HepG2 (cell line): ENCODE results near the gene LRP5. TPM values are rescaled to one million over a fixed set of nuclear protein-coding genes. Genes with fewer than 3 reads are reported as not detected.
A peak's percentile ranks its signal among the peaks of the same experiment; 100 is the strongest.

Source experiments
- AGO1 ChIP-seq: fragments of 200-400 bp; formaldehyde crosslinking; IDR thresholded peaks from 2 replicates; pipeline ENCODE4 v1.6.1; 2017; ENCODE audit warnings: mild to moderate bottlenecking, low read depth, low read length, moderate library complexity; ENCODE audit not compliant: poor library complexity, severe bottlenecking
- ATF4 ChIP-seq, 2 experiments: fragments of 450-650 bp in 1 of 2; sonication (generic) in 1 of 2; formaldehyde crosslinking; IDR thresholded peaks; 2 replicates each; pipeline versions ENCODE4 v1.5.0 to v1.8.0; 2020 to 2022; ENCODE audit warnings: mild to moderate bottlenecking in 1 of 2, missing genetic modification reagents in 1 of 2
- ERF ChIP-seq: IDR thresholded peaks from 2 replicates; pipeline ENCODE4 v1.6.1; 2018; ENCODE audit warnings: missing biosample characterization, missing genetic modification reagents
- ETV5 ChIP-seq: IDR thresholded peaks from 2 replicates; pipeline ENCODE4 v1.6.1; 2018; ENCODE audit warnings: missing biosample characterization, missing genetic modification reagents, inconsistent platforms, borderline replicate concordance
- FOXP4 ChIP-seq: sonication (generic); formaldehyde crosslinking; IDR thresholded peaks from 2 replicates; pipeline ENCODE4 v1.4.0; 2020; ENCODE audit warnings: missing genetic modification reagents
- GATAD1 ChIP-seq: IDR thresholded peaks from 2 replicates; pipeline ENCODE4 v1.6.1; 2016; ENCODE audit warnings: missing genetic modification reagents, missing compliant biosample characterization
- LCORL ChIP-seq, 2 experiments: fragments of 450-650 bp in 1 of 2; sonication (generic) in 1 of 2; formaldehyde crosslinking in 1 of 2; IDR thresholded peaks; 2 replicates each; pipeline versions ENCODE4 v1.5.0 to v1.6.1; 2017 to 2020; ENCODE audit warnings: antibody characterized with exemption in 1 of 2, missing genetic modification reagents in 1 of 2
- ZNF639 ChIP-seq: conservative IDR thresholded peaks from 2 replicates; pipeline ENCODE4 v1.6.1; 2018; ENCODE audit warnings: missing genetic modification reagents
- ZNF720 ChIP-seq: sonication (generic); formaldehyde crosslinking; IDR thresholded peaks from 2 replicates; pipeline ENCODE4 v1.4.0; 2020; ENCODE audit warnings: missing genetic modification reagents
- ZSCAN30 ChIP-seq: sonication (generic); formaldehyde crosslinking; IDR thresholded peaks from 2 replicates; pipeline ENCODE4 v1.5.0; 2020; ENCODE audit warnings: mild to moderate bottlenecking, missing genetic modification reagents
- polyA plus RNA-seq, 8 experiments: library from polyadenylated mRNA; depleted of rRNA in 3 of 8; stranded (reverse) in 7 of 8; unstranded in 1 of 8; fragments of >200 nt; fragmentation: Illumina TruSeq in 4 of 8; extraction: Trizol in 4 of 8; gene quantifications; 2 replicates each; pipeline versions ENCODE4 v1.2.1 to v1.2.3, GENCODE V29; 2011 to 2016; ENCODE audit warnings: low read depth in 4 of 8, missing spikeins in 1 of 8, mixed read lengths in 1 of 8; ENCODE audit not compliant: insufficient read depth in 1 of 8
- total RNA-seq, 5 experiments: library from RNA; depleted of rRNA; stranded (reverse); fragments of >200 nt; fragmentation: Illumina TruSeq; extraction: Trizol; gene quantifications; 2 replicates each; pipeline ENCODE4 v1.2.3, GENCODE V29; 2016; ENCODE audit warnings: low read depth in 1 of 5
- TF ChIP-seq, protein P1 (sequence below): sonication (generic); formaldehyde crosslinking; IDR thresholded peaks from 2 replicates; pipeline ENCODE4 v1.4.0; 2020; ENCODE audit warnings: missing genetic modification reagents, borderline replicate concordance
- TF ChIP-seq, protein P2 (sequence below): sonication (generic); formaldehyde crosslinking; IDR thresholded peaks from 2 replicates; pipeline ENCODE4 v1.8.0; 2023; ENCODE audit warnings: mild to moderate bottlenecking, missing genetic modification reagents
- TF ChIP-seq, protein P3 (sequence below): IDR thresholded peaks from 2 replicates; pipeline ENCODE4 v1.6.1; 2016; ENCODE audit warnings: low read depth, missing genetic modification reagents, missing compliant biosample characterization

Gene LRP5
- total and polyA plus RNA-seq, 2 of the 13 experiments (the other 11 are each of a cell fraction or from before 2014, with no cell fraction given), result 40.4 to 64.0 TPM

- TF ChIP-seq, protein P1, sequence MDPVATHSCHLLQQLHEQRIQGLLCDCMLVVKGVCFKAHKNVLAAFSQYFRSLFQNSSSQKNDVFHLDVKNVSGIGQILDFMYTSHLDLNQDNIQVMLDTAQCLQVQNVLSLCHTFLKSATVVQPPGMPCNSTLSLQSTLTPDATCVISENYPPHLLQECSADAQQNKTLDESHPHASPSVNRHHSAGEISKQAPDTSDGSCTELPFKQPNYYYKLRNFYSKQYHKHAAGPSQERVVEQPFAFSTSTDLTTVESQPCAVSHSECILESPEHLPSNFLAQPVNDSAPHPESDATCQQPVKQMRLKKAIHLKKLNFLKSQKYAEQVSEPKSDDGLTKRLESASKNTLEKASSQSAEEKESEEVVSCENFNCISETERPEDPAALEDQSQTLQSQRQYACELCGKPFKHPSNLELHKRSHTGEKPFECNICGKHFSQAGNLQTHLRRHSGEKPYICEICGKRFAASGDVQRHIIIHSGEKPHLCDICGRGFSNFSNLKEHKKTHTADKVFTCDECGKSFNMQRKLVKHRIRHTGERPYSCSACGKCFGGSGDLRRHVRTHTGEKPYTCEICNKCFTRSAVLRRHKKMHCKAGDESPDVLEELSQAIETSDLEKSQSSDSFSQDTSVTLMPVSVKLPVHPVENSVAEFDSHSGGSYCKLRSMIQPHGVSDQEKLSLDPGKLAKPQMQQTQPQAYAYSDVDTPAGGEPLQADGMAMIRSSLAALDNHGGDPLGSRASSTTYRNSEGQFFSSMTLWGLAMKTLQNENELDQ (CRISPR knock-in tag), result no peak
- TF ChIP-seq ZNF720 (CRISPR knock-in tag), result no peak
- peak; percentile 69 for TF ChIP-seq AGO1
- TF ChIP-seq, protein P2, sequence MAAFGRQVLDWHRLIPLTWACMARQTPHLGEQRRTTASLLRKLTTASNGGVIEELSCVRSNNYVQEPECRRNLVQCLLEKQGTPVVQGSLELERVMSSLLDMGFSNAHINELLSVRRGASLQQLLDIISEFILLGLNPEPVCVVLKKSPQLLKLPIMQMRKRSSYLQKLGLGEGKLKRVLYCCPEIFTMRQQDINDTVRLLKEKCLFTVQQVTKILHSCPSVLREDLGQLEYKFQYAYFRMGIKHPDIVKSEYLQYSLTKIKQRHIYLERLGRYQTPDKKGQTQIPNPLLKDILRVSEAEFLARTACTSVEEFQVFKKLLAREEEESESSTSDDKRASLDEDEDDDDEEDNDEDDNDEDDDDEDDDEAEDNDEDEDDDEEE (CRISPR knock-in tag), result 0 out of 2 replicates have a peak, but pooled peaks have one; percentile 25
- 0 out of 2 replicates have a peak, but pooled peaks have one; percentile 72 for TF ChIP-seq ZSCAN30 (CRISPR knock-in tag)
- TF ChIP-seq FOXP4, result no peak
- TF ChIP-seq GATAD1 (CRISPR knock-in tag), result peak; percentile 75
- no peak for TF ChIP-seq LCORL (IDR thresholded peaks at IDR 0.05)
- TF ChIP-seq LCORL (CRISPR knock-in tag; IDR thresholded peaks at IDR 0.05), result peak; percentile 85
- peak; percentile 61; the same call in 1 of the 2 replicates for TF ChIP-seq ERF
- TF ChIP-seq ATF4 (CRISPR knock-in tag; IDR thresholded peaks at IDR 0.05), result peak in 1 of 2 experiments; percentile 22; a peak in 1 of 4 replicates
- TF ChIP-seq ETV5 (CRISPR knock-in tag), result peak; percentile 90
- TF ChIP-seq, protein P3, sequence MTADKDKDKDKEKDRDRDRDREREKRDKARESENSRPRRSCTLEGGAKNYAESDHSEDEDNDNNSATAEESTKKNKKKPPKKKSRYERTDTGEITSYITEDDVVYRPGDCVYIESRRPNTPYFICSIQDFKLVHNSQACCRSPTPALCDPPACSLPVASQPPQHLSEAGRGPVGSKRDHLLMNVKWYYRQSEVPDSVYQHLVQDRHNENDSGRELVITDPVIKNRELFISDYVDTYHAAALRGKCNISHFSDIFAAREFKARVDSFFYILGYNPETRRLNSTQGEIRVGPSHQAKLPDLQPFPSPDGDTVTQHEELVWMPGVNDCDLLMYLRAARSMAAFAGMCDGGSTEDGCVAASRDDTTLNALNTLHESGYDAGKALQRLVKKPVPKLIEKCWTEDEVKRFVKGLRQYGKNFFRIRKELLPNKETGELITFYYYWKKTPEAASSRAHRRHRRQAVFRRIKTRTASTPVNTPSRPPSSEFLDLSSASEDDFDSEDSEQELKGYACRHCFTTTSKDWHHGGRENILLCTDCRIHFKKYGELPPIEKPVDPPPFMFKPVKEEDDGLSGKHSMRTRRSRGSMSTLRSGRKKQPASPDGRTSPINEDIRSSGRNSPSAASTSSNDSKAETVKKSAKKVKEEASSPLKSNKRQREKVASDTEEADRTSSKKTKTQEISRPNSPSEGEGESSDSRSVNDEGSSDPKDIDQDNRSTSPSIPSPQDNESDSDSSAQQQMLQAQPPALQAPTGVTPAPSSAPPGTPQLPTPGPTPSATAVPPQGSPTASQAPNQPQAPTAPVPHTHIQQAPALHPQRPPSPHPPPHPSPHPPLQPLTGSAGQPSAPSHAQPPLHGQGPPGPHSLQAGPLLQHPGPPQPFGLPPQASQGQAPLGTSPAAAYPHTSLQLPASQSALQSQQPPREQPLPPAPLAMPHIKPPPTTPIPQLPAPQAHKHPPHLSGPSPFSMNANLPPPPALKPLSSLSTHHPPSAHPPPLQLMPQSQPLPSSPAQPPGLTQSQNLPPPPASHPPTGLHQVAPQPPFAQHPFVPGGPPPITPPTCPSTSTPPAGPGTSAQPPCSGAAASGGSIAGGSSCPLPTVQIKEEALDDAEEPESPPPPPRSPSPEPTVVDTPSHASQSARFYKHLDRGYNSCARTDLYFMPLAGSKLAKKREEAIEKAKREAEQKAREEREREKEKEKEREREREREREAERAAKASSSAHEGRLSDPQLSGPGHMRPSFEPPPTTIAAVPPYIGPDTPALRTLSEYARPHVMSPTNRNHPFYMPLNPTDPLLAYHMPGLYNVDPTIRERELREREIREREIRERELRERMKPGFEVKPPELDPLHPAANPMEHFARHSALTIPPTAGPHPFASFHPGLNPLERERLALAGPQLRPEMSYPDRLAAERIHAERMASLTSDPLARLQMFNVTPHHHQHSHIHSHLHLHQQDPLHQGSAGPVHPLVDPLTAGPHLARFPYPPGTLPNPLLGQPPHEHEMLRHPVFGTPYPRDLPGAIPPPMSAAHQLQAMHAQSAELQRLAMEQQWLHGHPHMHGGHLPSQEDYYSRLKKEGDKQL (CRISPR knock-in tag), result no peak
- peak; percentile 44; the same call in 1 of the 2 replicates for TF ChIP-seq ZNF639 (CRISPR knock-in tag)
Measured at GRCh38 chr11:68271781-68272608, 40.4 kb upstream of the LRP5 start, which contains the start of gene C11orf24 (continued).
